Astrocyte (in vitro differentiated cells and primary cell): ENCODE measurements around the gene DAB2.

Source experiments
- CTCF ChIP-seq: IDR thresholded peaks from 2 replicates; pipeline ENCODE4 v1.5.1; 2011; ENCODE audit warnings: low read depth, mild to moderate bottlenecking, inconsistent platforms, low read length, moderate library complexity; ENCODE audit not compliant: insufficient read depth
- EZH2 ChIP-seq: IDR thresholded peaks from 2 replicates; pipeline ENCODE4 v1.6.1; 2012; ENCODE audit warnings: mild to moderate bottlenecking, low read length, inconsistent platforms; ENCODE audit not compliant: insufficient read depth

GRCh38 chr5:39417979-39418378 is 6.8 kb downstream of the DAB2 start:
- TF ChIP-seq CTCF (no peak), EZH2 (no peak)
